Measurements from ENCODE around the gene SCAMP4.
"Not testable (repeated sequence)": the region's sequence is repeated elsewhere in the genome, so short reads cannot be mapped to it uniquely, and the experiment has no call there.

SCAMP4 gene

GRCh38 chr19:1884291-1884718 lies 20.9 kb upstream of the SCAMP4 start:
- DNase-seq: peak; percentile 64

DNA sequence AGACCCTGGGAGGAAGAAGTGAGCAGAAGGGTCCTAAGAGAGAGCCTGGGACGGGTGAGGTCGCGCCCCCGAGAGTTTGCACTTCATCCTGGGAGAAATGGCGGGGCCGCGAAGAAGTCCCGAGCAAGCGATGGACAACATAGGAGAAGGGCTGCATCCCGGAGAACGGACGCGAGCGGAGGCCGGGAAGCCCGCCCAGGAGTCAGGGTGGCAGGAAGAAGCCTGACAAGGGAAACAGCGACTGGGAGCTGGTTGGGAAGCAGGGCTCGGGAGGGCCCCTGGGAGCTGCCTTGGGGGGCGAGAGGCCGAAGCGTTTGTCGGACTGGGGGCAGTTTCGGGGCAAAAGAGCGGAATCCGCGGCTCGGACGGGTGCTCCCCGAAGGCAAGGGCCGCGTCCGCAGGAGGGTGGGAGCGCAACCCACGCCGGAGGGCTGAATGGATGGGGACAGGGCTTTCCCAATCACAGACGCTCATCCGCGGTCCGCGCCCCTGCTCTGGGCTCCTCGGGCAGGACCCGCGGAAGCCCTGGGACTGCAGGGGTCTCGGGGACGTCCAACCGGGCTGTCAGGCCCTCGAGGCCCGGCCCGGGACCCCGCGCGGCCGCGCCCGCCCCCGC lies 20.4 kb upstream of the SCAMP4 start:
- no peak for DNase-seq

DNA sequence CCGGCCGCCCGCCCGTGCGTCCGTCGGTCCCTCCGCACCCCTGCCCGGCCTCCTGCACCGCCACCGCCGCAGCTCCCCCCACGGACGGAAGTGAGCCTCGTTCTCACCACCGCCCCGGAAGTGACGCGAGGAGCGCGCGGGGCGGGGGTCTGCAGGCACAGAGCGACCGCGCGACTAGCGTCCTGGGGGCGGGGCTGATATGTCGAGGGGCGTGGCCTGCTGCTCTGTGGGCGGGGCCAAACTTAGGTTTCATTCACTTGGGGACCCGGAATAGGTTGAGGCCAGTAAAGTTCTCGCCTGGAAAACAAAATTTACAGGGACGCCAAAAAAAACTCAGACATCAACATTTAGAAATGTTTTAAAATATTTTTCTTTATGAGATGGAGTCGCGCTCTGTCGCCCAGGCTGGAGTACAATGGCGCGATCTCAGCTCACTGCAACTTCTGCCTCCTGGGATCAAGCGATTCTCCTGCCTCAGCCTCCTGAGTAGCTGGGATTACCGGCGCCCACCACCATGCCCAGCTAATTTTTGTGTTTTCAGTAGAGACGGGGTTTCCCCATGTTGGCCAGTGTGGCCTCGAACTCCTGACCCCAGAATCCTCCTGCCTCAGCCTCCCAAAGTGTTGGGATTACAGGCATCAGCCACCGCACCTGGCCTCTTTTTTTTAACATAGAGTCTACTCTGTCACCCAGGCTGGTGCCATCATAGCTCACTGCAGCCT lies 19.6 kb upstream of the SCAMP4 start, which contains the start of gene ABHD17A:
Gene ABHD17A, minus strand, starts transcription at position 99 of the 722 bp plus-strand sequence. CDS start 3,930 bp downstream, outside the sequence.
- DNase-seq: peak; percentile 95

DNA sequence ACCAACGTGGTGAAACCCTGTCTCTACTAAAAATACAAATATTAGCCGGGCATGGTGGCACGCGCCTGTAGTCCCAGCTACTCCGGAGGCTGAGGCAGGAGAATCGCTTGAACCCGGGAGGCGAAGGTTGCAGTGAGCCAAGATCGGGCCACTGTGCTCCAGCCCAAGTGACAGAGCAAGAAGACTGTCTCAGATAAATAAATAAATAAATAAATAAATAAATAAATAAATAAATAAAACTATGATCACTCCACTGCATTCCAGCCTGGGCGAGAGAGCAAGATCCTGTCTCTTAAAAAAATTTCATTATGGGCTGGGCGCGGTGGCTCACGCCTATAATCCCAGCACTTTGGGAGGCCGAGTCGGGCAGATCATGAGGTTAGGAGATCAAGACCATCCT lies 18.8 kb upstream of the SCAMP4 start:
- not testable (repeated sequence) for DNase-seq

GRCh38 chr19:1888385-1888784 lies 16.8 kb upstream of the SCAMP4 start:
- no peak for DNase-seq

DNA sequence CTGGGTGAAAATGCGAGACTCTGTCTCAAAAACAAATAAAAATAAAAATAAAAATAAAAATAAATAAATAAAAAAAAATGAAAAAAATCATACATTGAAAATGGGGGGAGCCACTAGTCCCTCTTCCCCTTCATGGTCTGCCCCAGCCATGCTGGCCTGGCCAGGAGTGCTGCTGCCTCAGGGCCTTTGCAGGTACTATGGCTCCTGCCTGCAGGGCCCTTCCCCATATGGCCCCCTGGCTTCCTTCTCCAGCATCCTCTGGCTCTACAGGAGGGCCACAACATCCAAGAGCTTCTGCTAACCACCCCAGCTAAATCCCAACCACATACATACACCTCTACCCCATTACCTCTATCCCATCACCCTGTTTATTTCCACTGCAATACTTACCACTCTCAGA lies 15.3 kb upstream of the SCAMP4 start:
- DNase-seq: no peak

- no peak for DNase-seq
Observed at GRCh38 chr19:1893791-1894190, 11.4 kb upstream of the SCAMP4 start.

- DNase-seq: no peak
Observed at GRCh38 chr19:1896508-1896907, 8.7 kb upstream of the SCAMP4 start.

- peak; percentile 80 for DNase-seq
Observed at GRCh38 chr19:1901940-1902404, 3.2 kb upstream of the SCAMP4 start.

- DNase-seq: no peak
Observed at GRCh38 chr19:1902923-1903322, 2.3 kb upstream of the SCAMP4 start.

GRCh38 chr19:1904860-1905109 lies 414 bp upstream of the SCAMP4 start:
- no peak for DNase-seq

DNA sequence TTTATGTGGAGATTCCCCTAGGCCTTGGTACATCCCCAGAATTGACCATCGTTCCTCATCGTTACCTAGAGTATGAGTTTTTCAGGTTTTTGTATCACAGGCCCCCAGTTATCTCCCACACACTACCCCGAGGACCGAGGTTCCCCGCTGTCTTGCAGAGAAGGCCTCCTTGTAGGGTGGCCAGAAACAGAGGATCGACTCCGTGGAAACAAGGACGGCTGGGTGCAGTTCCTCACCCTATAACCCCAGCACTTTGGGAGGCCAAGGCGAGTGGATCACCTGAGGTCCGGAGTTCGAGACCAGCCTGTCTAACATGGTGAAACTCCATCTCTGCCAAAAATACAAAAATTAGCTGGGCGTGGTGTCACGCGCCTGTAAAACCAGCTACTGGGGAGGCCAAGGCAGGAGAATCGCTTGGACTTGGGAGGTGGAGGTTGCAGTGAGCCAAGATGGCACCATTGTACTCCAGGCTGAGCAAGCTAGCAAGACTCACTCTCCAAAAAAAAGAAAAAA lies 720 bp downstream of the SCAMP4 start:
- DNase-seq: no peak

GRCh38 chr19:1906985-1907562 lies 1.9 kb downstream of the SCAMP4 start:
- no peak for DNase-seq

DNA sequence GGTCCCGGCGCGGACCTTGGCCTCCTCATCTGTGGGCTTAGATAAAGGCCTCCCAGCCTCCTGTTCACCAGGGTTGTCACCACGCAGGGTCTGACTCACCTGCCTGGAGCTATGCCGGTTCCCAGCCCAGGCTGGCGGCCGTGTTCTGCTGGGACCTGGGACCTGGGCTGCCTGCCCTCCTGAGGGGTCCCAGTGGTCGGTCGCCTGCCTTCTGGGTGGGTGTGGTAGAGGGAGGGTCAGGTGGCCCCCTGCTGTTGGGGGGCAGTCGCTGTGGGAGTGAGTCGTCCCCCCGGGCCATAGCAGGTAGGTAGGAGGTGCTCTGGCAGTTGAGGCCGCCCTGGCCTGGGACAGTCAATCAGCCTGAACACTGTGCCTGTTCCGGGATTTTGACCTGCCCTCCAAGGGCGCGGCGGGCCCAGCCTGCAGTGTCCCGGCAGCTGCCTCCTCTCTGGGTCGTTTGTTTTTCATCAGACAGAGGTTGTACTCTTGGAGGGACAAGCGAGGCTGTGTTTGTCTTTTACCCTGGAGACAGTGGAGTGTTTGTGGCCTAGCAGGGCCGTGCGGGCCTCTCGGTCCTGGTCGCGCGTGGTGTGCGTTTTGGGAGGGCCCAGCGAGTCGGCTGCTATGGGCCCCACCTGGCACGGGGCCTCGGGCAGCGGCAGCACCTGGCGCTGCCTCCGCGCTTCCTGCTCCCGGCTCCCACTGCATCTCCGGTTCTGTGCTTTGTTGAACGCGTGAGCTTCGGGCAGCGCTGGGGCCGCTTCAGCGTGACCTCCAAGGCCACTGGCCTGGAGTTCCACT lies 2.6 kb downstream of the SCAMP4 start:
- DNase-seq: no peak

DNA sequence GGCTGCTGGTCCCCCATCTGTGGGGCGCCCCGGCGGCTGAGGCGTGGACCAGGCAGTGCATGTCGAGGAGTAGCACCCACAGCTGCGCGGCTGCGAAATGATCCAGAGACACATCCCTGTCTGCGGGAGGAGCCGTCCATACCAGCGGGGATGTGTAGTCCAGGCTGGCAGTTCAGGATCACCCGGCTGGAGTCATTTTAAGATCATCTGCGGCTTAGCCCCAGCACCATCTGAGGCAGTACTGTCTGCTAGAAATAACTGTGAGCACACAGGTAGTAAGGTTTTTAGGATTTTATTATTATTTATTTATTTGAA lies 3.1 kb downstream of the SCAMP4 start:
- DNase-seq: no peak

DNA sequence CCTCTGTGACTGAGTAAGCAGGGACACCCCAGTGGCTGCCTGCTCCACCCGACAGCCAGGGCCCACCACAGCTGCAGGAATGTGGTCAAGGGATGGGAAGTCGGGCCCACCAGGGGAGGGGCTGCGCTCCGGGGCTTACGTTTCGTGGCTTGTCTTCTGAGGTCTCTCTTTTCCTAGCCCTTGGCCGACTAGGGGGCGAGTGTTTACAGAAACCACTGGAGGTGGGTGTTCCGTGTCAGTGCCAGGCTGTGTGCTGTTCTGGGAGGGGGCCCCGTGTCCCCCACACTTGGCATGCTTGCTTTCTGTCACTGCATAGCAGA lies 4.5 kb downstream of the SCAMP4 start:
- no peak for DNase-seq

GRCh38 chr19:1910177-1910576 lies 5.0 kb downstream of the SCAMP4 start:
- DNase-seq: no peak

GRCh38 chr19:1911098-1911497 lies 5.9 kb downstream of the SCAMP4 start:
- DNase-seq: no peak

- DNase-seq: no peak
Observed at GRCh38 chr19:1911995-1912394, 6.8 kb downstream of the SCAMP4 start.

DNA sequence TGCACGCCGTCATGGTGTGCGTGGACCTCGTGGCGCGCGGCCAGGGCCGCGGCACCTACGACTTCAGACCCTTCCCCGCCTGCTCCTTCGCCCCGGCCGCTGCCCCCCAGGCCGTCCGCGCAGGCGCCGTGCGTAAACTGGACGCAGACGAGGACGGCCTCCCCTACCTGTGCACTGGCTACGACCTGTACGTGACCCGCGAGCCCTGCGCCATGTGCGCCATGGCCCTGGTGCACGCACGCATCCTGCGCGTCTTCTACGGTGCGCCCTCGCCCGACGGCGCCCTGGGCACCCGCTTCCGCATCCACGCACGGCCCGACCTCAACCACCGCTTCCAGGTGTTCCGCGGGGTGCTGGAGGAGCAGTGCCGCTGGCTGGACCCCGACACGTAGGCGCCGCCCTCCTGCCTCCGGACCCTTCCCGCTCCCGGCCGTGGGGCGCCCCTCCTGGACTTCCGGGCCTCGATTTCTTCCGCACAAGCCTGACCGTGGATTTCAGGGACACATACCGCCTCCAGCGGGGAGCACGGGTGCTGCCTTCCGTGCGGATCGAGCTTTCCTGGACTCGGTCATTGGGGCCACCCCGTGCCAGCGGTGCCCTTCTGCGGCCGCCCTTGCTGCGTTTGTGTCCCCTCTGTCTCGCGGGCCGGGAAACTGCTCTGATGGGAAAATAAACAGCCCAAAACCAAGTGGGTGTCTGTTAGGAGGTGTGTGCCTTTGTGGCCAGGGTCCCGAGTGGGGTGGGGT lies 7.7 kb downstream of the SCAMP4 start:
- DNase-seq: no peak

GRCh38 chr19:1913781-1914577 lies 8.8 kb downstream of the SCAMP4 start:
- DNase-seq: no peak

DNA sequence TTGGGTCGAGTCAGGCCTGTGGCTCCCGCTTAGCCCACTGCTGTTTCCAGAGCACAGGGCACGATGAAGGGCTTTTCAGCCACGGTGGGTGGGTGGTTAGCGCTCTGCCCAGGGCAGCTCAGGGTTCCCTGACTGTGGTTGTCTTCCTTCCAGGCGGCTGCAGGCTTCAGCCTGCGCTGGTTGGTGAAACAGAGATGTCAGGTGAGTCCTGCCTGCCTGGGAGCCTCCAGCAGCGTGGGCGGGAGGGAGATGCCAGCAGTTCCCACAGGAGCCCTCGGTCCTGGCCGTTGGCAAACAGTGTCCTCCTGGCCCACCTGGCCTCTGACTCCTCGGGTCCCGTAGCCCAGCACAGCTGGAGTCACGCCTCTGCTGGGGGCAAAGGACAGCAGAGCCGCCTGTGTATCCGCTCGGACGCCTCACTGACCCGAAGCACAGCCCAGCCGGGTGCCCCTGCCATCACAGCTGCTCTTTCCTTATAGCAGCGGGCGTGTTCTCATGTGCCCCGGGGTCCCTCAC lies 9.7 kb downstream of the SCAMP4 start:
- DNase-seq: no peak

Data from CD4-positive, alpha-beta T cell treated with Interleukin-15 for 1 hour (primary cell).